CD4-positive, alpha-beta T cell treated with Interleukin-15 for 1 hour (primary cell): ENCODE data around the gene UBA6.
"Not testable (repeated sequence)": the region's sequence is repeated elsewhere in the genome, so short reads cannot be mapped to it uniquely, and the experiment has no call there.

ENCODE experiments used
- DNase-seq: peaks from one replicate; pipeline ENCODE4 v3.0.0-alpha.2; 2020

The UBA6 gene

DNA sequence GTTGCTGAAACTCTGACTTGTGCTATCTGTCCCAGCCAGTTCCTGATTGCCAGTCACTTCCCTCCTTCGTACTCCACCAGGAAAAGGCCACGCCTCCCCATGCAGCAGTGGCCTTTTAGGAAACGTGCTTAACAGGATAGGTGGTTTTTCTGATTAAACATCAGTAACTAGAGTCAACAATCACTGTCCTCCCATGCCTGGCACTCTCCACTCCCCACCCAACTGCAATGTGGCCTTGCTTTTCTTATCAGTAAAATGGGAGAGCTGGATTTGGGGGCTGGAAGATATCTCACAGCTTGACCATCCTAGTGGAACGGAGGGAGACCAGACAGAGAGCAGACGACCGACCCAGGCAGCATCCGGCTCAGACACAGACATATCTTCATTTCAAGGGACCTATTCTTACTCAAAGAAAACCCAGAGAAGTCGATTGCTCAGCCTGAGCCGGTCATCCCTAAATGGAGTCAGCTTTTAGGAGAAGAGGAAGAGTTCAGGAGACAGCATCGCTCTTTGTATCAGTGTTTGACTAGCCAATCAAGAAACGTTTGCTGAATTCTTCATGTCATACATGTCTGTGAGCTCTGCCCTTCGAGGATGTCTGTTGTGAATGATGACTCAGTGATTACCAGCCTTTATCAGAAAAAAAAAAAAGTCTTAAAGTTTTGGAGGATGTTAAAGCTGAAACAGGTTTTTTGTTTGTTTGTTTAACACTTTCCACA, 12.7 kb upstream of the UBA6 start:
- no peak for DNase-seq

DNA sequence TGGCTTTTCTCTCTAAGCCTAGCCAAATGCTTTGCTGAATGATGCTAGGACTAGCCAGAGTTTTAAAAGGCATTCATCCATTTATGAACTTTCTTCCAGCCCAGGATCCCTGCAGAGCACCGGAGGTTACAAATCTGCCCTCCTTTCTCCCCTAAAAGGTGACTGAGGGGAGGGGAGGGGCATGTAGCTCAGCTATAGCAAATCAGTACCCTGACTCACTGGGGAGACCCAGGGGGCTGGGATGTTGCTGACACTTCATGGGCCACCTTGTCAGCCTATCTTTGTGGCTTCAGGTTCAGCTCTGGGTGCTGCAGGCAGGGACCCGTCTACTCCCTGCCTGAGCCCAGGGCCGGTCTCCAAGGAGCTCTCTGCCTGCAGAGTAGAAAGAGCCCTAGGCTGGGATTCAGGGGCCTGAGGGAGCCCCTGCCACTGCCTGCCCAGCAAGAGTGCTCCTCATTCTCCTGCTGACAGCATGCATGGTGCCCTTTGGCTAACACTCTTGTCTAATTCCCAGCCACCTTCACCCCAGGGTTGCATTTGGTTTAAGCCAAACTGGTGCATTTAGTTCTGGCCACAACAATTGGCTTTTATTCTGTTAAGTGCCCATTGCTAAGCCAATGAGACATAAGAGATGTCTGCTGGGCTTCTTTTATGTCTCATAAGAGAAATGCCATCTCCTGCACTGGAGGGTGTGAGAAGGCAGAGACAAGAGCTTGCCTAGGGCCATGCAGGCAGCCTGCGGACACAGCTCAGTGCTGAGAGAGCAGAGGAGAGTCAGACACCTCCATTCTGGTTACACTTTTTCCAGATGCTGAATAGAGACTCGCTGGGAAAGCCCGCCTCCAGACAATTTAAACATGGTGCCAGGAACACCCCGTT, 11.9 kb upstream of the UBA6 start:
- DNase-seq = no peak

DNA sequence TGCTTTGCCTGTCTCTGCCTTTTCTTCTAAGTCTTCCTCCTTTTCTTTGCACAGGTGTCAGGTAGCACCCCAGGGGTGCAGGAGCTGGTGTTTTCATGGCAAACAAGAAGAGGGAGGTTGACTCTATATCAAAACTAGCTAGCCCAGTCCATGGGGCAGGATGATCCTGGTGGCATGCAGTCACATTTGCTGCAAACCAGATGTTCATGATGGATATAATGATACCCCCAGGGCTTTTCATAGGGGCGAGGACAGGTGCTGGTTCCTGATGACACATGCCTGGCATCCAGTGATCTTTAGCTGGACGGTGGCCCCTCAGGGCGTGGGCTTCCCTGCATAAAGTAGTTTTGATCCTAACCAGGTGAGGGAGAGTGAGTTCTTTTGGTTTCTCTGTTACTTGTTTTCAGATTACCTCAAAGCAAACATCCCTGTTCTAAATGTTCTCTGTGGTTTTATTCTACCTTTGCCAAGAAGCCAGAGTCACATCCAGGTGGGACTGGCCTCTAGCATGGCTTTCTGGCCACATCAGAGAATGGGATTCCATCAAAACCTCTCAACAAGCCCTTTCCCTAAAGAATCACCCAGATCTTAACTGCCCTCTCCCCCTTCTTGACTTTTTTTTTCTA, 11.2 kb upstream of the UBA6 start:
- DNase-seq = no peak

DNA sequence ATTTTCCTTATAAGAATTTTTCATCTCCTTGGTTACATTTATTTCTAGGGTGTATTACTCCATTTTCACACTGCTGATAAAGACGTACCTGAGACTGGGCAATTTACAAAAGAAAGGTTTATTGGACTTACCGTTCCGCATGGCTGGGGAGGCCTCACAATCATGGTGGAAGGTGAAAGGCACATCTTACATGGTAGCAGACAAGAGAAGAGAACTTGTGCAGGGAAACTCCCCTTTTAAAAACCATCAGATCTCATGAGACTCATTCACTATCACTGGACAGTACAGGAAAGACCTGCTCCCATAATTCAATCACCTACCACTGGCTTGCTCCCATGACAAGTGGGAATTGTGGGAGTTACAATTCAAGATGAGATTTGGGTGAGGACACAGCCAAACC, 5.7 kb upstream of the UBA6 start:
- not testable (repeated sequence) for DNase-seq

DNA sequence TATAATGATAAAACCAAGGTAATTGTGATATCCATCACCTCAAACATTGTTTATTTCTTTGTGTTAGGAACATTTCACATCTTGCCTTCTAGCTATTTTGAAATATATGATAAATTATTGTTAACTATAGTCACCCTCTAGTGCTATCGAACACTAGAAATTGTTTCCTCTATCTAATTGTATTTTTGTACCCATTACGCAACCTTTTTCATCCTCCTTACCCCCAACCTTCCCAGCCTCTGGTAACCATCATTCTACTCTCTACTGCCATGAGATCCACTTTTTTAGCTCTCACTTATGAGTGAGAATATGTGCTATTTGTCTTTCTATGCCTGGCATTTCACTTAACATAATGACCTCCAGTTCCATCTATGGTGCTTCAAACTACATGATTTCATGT, 3.9 kb upstream of the UBA6 start:
- no peak for DNase-seq

DNA sequence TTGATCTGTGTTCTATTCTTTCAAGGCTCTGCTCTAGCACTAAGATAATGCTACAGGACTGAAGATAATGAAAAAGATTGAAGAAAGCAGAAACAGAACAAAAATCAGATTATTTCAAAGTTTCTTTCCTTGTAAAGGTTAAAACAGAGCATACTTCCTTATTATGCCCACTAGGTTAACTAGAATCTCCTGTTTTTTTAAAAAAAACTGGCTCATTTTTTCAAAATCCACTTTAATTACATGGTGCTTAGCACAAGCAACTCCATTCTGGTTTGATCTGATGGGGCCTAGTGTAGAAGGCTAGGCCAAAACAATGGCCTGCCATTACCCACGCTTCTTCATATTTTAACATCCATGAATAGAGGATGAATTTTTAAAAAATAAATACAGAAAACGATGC, 1.2 kb upstream of the UBA6 start:
- no peak for DNase-seq

DNA sequence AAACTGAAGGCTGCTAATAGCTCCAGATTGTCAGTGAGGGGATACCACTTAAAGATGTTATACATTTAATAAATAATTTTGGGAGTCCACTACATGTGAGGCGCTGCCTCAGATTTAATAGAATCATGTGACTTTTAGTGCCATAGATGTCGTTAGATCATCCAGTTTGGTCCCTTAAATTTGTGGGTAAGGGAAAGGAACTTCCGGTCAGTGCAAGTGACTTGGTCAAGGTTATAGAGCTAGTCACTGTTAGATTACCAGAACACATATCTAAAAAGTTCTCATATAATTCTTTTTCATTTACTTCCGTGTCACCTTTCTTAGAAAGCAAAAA, 529 bp upstream of the UBA6 start:
- DNase-seq = no peak

DNA sequence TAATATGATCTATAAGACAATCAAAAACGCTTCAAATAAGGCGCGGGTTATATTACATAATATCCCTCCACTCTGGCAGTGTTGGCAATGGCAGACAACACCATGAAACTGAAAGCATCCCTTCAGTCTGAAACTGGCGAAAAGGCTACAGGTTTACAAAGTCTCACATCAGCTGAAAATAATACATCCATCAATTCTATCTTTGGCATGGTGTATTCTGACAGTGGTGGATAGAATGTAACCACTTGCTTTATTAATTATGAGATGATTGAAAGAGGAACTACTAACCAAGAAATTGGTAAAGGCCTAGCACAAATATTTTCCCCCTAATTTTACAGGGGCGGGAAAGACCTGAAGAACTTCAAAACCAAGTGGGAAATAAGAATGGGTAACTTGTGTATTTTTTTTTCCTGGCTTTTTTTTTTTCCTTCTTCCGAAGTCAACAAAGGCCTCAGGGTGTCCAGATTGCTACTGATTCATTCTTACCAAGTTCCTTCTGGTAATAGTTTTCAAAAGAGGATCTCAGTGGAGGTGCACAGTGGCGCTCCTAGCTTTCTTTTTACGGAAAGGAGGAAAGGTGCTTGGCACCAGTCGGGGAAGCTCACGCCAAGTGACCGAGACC, 728 bp downstream of the UBA6 start:
- DNase-seq = no peak

DNA sequence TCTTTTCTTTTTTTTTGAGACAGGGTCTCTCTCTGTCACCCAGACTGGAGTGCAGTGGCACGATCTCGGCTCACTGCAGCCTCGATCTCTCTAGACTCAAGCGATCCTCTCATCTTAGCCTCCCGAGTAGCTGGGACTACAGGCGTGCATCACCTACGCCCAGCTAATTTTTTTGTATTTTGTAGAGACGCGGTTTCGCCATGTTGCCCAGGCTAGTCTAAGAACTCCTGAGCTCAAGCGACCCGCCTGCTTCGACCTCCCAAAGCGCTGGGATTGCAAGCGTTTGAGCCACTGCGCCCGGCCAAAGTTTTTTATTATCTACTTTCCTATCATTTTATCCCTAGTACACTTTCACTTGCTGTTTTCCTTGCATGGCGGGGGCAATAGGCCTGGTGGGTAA, 1.4 kb downstream of the UBA6 start:
- no peak for DNase-seq

DNA sequence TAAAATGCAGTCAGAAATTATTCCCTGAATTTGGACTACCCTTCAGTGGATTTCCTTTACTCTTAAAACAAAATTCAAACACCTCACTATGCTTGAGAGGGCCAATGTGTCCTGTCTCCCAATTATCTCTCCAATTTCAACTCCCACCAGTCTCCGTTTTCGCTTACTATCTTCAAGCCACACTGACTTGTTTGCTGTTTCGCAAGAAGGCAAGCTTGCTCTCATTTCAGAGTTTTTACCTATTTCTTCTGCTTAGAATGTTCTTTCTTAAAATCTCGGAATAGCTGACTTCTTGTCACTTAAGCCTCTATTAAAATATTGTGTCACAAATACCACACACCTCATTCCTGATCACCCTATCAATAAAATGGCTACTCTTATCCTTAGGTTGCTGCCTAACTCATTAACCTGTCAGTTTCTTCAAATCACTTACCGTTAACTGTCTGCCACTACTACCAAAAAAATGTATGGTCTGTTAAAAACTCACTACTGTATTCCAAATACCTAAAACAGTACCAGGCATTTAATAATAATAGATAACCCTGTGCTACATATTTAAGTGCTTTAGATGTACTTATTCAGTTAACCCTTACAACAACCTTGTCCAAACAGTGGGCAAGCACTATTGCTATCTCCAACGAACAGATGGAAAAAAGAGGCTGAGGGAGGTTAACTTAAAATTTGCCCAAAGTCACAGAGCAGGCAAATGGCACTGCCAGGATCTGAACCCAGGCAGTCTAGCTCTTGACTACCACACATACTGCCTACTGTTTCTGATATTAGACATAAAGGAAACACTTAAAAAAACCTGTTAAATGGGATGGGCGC, 2.9 kb downstream of the UBA6 start:
- DNase-seq = no peak

DNA sequence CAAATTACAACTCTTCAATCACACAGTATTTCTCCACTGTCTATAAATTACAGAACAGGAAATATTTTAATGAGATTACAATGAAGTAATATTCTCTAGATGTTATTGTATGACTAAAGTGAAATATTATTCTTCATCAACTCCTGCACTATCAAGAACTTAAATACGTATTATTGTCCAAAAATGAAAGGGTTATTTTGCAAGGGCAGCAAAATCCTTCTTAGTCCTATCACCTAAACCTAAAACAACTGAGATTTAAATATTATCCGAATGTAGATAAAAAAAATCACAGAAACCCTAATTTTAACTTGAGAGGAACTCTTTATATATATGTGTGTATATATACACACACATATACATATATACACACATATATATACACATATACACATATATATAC, 4.9 kb downstream of the UBA6 start:
- no peak for DNase-seq

DNA sequence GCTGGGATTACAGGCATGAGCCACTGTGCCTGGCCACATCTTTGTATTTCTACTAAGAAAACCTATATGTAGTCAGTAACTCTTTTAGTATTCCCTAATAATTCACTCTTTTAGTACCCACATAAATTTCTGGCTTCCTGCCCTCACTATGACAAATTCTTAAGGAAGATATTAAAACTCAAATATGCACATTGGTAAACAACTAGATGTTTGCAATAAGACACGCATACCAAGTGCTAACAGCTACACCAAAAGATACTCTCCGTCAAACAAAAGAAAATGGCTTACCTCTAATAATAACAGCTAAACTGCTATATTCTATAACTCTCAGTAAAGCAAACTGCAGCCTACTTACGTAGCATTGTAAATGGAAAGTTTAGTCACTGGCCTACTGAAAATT, 6.3 kb downstream of the UBA6 start:
- DNase-seq = no peak

DNA sequence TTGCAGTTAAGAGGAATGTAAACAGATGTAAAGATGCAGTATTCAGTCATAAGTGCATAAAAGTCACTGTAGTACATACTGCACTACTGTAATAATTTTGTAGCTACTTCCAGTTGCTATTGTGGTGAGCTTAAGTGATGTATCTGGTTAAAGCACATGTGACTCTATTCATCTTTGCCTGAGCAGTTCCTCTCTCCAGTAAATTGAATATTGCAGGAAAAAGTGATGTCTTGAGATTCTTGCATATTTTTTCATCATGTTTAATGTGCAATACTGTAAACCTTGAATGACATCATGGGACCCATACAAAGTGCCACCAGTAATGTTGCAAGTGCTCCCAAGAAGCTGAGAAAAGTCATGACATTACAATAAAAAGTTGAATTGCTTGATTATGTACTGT, 9.6 kb downstream of the UBA6 start:
- DNase-seq = no peak

DNA sequence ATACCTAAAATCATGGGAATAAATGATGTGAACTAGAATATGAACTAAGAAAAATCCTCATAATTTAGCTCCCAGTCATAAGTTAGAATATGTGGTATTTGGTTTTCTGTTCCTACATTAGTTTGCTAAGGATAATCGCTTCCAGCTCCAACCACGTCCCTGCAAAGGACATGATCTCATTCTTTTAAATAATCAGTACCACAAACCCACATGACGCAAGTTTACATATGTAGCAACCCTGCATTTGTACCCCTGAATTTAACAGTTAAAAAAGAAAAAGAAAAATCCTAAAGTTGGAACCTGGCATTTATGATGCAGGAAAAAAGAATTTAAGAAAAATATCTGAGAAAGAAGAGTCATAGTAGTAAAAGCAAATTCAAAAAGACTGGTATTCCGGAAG, 13.3 kb downstream of the UBA6 start:
- no peak for DNase-seq

DNA sequence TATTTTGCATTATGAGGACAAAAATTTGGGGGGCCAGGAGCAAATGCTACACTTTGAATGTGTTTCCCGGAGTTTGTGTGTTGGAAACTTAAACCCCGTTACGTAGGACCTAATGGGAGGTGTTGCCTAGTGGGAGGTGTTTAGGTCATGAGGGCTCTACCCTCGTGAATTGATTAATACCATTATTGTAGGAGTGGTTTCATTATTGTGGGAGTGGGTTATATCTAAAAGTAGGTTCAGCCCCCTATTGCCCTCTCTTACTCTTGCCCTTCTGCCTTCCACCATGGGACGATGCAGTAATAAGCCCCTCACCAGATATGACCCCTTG, 15.5 kb downstream of the UBA6 start:
- DNase-seq = no peak

DNA sequence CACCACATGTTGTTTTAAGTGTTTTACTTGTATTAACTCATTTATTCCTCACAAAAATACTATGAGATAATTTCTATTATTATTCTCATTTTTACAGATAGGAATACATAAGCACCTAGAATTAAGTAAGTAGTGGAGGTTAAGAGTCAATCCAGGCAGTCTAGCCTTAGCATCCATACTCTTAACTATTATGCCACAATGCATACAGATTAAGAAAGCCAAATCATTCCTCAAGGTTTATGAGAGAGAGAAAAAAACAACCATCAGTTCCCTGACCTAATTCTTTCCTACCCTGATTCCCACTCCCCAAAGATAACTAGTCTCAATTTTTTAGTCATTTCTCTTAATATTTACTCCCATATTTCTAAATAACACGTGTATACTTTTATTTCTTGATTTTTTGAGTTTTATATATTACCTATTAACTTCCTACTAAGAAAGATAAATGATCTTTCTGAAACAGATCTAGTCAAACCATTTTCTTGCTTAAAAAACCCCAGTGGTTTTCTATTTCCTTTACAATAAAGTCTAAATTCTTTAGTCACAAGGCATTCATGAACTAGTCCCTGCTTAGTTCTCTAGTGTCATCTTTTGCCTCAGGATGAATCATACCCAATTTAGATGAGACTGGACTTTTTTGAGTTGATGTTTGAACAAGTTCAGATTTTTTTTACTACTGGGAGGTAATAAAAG, 16.0 kb downstream of the UBA6 start:
- DNase-seq = no peak

DNA sequence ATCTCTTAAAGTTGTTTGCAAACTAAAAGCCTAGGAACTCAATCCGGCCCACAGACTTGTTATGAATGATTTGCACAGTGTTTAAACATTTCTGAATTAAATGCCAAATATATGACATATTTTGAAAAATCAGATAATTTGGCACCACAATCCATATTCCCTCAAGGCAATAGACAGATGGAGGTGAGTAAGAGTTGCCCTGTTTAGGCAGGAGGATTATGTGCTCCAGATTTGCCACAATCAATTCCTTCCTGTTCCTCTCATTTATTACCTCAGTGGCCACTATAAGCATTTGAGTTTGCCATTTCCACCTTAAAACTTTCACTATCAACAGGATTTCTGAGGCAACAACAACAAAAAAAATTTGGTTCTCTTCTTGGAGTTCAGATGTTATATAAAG, 18.7 kb downstream of the UBA6 start:
- no peak for DNase-seq

DNA sequence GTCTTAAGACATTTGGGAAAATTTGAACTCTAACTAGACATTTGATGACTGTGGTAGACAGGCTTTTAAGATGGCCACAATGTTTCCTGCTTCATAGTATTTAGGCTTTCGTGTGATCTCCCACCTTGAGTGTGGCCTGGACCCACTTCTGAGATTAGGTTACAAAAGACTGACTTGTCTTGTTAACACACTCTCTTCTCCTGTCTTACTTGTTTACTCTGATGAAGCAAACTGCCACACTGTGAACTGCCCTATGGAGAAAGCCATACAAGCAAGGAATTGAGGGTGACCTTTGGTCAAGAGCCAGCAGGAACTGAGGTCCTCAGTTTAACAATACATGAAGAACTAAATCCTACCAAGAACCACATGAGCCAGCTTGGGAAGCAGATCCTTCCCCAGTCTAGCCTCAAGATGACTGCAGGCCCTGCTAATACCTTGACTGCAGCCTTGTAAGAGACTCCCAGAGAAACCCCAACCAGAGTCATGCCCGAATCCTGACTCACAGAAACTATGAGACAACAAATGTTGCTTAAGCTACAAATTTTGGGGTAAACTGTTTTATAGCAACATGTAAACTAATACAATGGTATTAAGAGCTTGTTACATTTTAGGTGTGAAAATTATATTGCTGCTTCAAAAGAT, 20.3 kb downstream of the UBA6 start:
- no peak for DNase-seq

DNA sequence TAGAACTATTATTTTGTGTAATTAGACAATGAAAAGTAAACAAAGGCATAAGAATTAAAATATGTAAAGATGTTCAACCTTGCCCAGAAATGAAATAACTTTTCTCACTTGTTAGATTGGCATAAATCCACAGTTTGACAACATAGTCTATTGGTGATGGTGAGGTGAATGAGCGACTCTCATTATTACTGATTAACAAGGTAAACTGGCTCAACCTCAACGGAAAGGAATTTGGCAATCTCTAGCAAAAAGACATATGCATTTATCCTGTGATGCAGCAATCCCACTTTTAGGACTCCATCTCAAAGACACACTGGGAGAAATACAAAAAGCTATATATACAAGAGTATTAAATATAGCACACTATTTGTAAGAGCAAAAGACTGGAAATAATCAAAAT, 22.3 kb downstream of the UBA6 start:
- DNase-seq = no peak

DNA sequence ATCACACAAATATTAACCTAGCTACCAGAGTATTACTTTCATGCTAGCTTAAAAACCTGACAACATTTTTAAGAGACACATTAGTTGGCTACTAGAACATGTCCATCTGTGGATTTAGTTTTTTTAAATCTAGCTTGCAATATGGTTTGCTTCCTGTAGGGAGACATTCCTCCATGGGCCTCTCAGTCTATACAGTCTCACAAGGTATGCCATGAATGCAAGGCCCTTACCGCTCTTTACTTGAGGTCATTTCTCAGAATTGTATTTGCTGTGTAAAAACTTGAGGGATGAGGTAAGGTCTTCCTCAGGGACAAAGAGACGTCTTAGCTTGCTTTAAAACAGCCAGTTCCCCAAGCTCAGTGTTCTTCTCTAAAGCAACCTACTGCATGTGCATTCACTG, 26.9 kb downstream of the UBA6 start:
- no peak for DNase-seq

DNA sequence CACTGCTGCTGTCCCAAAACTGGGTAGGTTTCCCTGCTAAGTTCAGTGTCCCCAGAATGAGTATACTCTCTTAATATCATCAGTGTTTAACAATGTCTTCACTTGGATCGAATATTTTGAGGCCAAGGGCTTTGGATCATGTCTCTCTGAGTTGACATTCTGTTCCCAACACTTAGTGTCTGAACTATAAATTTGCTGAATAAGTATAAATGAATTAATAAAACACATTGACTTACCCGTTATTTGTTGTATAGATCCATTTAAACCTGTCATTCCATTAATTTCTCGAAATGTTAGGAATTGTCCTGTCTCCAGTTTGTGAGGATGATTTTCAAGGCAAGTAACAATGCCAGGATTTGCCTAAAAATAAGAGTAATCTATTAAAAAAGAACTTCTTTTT, 32.6 kb downstream of the UBA6 start:
- no peak for DNase-seq

DNA sequence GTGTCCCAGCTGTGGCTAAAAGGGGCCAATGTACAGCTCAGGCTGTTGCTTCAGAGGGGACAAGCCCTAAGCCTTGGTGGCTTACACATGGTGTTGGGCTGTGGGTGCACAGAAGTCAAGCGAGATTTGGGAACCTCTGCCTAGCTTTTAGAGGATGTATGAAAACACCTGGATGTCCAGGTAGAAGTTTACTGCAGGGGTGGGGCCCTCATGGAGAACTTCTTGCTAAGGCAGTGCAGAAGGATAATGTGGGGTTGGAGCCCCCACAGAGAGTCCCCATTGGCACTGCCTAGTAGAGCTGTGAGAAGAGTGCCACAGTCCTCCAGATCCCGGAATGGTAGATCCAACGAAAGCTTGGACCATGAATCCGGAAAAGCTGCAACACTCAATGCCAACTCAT, 40.5 kb downstream of the UBA6 start:
- no peak for DNase-seq
